ENCODE data around the gene CDC42BPA. TPM values are rescaled to one million over a fixed set of nuclear protein-coding genes. Genes with fewer than 3 reads are reported as not detected.

Gene CDC42BPA
- total RNA-seq, 1 experiment from 2014 or later, result 25.2 TPM

DNA sequence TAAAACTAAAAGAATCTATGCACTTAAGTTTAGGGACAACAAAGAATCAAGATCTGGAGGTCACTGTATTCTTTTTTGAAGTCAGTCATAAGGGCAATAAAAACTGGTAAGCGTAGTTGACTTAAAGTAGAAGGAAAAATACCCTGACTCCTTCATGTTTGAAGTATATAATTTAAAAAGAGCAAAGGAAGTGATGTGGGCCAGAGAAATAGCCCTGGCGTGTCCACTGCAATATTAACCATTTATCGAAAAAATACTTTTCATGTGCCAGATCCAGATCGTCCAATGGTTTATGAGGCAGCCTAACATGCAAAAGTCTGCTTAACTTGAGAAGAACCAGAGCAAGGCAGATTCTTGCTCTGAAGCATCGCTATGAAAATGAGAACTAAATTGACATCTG, 216.2 kb downstream of the CDC42BPA start:
- H3K9me3 Mint-ChIP-seq, result no peaks in the 10 kb centered on the region
- H3K27me3 Mint-ChIP-seq (ENCODE audit: low read depth), result no peaks in the 10 kb centered on the region
- POLR2A ChIA-PET, result no interaction called here
- no peak for TF ChIP-seq RELA (CRISPR knock-in tag; IDR thresholded peaks at IDR 0.05; ENCODE audit: borderline replicate concordance)
- ATAC-seq (no peak), DNase-seq (ENCODE audit: low spot score) (no peak)
- peaks cover 5% of the 10 kb centered on the region for H3K36me3 Mint-ChIP-seq
- no peak overlapping the region for H3K4me3 Mint-ChIP-seq
- no peaks in the 10 kb centered on the region for H3K4me1 Mint-ChIP-seq
- H3K27ac Mint-ChIP-seq, result no peak overlapping the region
- CTCF ChIA-PET, result no interaction called here

DNA sequence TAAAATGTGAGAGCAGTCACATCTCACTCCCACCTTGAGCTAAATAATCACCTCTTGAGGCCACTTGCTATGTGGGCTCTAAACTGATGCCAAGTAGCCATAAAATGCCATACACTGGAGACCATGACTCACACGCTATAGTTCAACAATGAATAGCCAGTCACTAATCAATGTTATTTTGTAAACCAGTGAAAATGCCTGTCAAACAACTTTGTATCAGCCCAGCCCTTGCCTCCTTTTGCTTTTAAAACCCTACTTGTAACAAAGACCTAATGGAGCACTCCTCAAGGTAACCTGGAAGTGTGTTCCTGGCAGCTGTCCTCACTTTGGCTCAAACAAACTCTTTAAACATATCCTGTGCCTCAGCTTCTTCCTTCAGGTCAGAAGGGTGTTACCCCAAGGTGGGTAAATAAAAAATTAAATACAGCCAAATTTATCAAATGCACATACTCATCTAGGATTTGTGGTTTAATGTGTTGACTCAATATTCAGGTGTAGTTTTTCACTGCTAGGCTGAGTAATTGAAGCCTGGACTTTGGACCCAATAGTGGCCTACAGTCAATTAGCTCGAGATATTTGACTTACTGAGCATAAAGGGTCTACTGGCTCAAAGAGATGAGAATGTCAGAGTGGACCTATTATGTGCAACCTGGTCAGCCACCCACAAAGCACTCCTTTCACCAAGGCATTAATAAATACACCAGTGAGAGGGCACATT, 223.9 kb downstream of the CDC42BPA start:
- ChIA-PET CTCF (no interaction called here), POLR2A (no interaction called here)
- ATAC-seq, result no peak

DNA sequence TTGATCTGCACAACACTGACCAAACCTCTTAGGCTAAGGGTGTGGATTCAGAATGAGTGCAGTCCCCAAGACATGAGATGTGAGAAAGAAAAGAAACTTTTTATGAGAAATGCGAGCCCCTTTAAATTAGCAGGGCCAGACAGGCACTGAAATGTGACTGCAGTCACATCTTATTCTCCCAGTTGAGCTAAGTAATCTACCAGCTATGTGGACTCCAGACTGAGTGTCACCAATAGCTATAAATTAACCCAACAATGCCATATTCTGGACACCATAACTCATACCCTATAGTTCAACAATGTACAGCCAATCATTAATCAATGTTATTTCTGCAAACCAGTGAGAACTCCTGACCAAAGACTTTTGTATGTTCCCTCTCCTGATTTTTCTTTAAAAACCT, 225.0 kb downstream of the CDC42BPA start:
- DNase-seq (ENCODE audit: low spot score), result no peak
- Mint-ChIP-seq H3K4me3 (no peak overlapping the region), H3K4me1 (peaks cover 17% of the 10 kb centered on the region), H3K27ac (no peak overlapping the region), H3K36me3 (peaks cover 9% of the 10 kb centered on the region), H3K27me3 (ENCODE audit: low read depth) (no peaks in the 10 kb centered on the region), H3K9me3 (no peaks in the 10 kb centered on the region)
- ATAC-seq, result no peak
- ChIA-PET CTCF (no interaction called here), POLR2A (no interaction called here)
- TF ChIP-seq TEAD4 (CRISPR knock-in tag; IDR thresholded peaks at IDR 0.05), result no peak
- TF ChIP-seq, protein P1, sequence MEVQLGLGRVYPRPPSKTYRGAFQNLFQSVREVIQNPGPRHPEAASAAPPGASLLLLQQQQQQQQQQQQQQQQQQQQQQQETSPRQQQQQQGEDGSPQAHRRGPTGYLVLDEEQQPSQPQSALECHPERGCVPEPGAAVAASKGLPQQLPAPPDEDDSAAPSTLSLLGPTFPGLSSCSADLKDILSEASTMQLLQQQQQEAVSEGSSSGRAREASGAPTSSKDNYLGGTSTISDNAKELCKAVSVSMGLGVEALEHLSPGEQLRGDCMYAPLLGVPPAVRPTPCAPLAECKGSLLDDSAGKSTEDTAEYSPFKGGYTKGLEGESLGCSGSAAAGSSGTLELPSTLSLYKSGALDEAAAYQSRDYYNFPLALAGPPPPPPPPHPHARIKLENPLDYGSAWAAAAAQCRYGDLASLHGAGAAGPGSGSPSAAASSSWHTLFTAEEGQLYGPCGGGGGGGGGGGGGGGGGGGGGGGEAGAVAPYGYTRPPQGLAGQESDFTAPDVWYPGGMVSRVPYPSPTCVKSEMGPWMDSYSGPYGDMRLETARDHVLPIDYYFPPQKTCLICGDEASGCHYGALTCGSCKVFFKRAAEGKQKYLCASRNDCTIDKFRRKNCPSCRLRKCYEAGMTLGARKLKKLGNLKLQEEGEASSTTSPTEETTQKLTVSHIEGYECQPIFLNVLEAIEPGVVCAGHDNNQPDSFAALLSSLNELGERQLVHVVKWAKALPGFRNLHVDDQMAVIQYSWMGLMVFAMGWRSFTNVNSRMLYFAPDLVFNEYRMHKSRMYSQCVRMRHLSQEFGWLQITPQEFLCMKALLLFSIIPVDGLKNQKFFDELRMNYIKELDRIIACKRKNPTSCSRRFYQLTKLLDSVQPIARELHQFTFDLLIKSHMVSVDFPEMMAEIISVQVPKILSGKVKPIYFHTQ (CRISPR knock-in tag; IDR thresholded peaks at IDR 0.05), result no peak
- TF ChIP-seq NR2C2 (CRISPR knock-in tag; IDR thresholded peaks at IDR 0.05), result no peak
- TF ChIP-seq ZNF671 (CRISPR knock-in tag; IDR thresholded peaks at IDR 0.05), result no peak
- no peak for TF ChIP-seq CREM (CRISPR knock-in tag; IDR thresholded peaks at IDR 0.05)
- no peak for TF ChIP-seq TP53 (CRISPR knock-in tag; IDR thresholded peaks at IDR 0.05)
- TF ChIP-seq, protein P2, sequence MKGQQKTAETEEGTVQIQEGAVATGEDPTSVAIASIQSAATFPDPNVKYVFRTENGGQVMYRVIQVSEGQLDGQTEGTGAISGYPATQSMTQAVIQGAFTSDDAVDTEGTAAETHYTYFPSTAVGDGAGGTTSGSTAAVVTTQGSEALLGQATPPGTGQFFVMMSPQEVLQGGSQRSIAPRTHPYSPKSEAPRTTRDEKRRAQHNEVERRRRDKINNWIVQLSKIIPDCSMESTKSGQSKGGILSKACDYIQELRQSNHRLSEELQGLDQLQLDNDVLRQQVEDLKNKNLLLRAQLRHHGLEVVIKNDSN (CRISPR knock-in tag; IDR thresholded peaks at IDR 0.05), result no peak
- TF ChIP-seq TCF7 (CRISPR knock-in tag; IDR thresholded peaks at IDR 0.05; ENCODE audit: low read depth), result no peak

More for the DNA sequence above, 223.9 kb downstream of the CDC42BPA start:
- Mint-ChIP-seq H3K27ac (no peak overlapping the region), H3K36me3 (peaks cover 10% of the 10 kb centered on the region), H3K9me3 (no peaks in the 10 kb centered on the region), H3K27me3 (ENCODE audit: low read depth) (no peaks in the 10 kb centered on the region), H3K4me3 (no peak overlapping the region), H3K4me1 (peaks cover 17% of the 10 kb centered on the region)
- no peak for DNase-seq (ENCODE audit: low spot score)
- TF ChIP-seq SOX15 (CRISPR knock-in tag; IDR thresholded peaks at IDR 0.05) (no peak), KAT7 (CRISPR knock-in tag; IDR thresholded peaks at IDR 0.05; ENCODE audit: borderline replicate concordance) (no peak), FOXJ3 (CRISPR knock-in tag; IDR thresholded peaks at IDR 0.05; ENCODE audit: borderline replicate concordance) (no peak), PRRX2 (CRISPR knock-in tag; IDR thresholded peaks at IDR 0.05) (no peak), ELF4 (CRISPR knock-in tag; IDR thresholded peaks at IDR 0.05; ENCODE audit: low read depth) (no peak), ZNF671 (CRISPR knock-in tag; IDR thresholded peaks at IDR 0.05) (no peak), OVOL2 (CRISPR knock-in tag; IDR thresholded peaks at IDR 0.05; ENCODE audit: borderline replicate concordance) (no peak), SP1 (CRISPR knock-in tag; conservative IDR thresholded peaks at IDR 0.05) (no peak), SMAD3 (CRISPR knock-in tag; IDR thresholded peaks at IDR 0.05; ENCODE audit: borderline replicate concordance) (no peak), JAZF1 (CRISPR knock-in tag; IDR thresholded peaks at IDR 0.05) (no peak), RORB (CRISPR knock-in tag; IDR thresholded peaks at IDR 0.05) (no peak), ZBTB21 (CRISPR knock-in tag; IDR thresholded peaks at IDR 0.05; ENCODE audit: borderline replicate concordance) (no peak), RELA (CRISPR knock-in tag; IDR thresholded peaks at IDR 0.05; ENCODE audit: borderline replicate concordance) (no peak), FOXP1 (CRISPR knock-in tag; IDR thresholded peaks at IDR 0.05; ENCODE audit: borderline replicate concordance) (no peak)
- TF ChIP-seq, protein P3, sequence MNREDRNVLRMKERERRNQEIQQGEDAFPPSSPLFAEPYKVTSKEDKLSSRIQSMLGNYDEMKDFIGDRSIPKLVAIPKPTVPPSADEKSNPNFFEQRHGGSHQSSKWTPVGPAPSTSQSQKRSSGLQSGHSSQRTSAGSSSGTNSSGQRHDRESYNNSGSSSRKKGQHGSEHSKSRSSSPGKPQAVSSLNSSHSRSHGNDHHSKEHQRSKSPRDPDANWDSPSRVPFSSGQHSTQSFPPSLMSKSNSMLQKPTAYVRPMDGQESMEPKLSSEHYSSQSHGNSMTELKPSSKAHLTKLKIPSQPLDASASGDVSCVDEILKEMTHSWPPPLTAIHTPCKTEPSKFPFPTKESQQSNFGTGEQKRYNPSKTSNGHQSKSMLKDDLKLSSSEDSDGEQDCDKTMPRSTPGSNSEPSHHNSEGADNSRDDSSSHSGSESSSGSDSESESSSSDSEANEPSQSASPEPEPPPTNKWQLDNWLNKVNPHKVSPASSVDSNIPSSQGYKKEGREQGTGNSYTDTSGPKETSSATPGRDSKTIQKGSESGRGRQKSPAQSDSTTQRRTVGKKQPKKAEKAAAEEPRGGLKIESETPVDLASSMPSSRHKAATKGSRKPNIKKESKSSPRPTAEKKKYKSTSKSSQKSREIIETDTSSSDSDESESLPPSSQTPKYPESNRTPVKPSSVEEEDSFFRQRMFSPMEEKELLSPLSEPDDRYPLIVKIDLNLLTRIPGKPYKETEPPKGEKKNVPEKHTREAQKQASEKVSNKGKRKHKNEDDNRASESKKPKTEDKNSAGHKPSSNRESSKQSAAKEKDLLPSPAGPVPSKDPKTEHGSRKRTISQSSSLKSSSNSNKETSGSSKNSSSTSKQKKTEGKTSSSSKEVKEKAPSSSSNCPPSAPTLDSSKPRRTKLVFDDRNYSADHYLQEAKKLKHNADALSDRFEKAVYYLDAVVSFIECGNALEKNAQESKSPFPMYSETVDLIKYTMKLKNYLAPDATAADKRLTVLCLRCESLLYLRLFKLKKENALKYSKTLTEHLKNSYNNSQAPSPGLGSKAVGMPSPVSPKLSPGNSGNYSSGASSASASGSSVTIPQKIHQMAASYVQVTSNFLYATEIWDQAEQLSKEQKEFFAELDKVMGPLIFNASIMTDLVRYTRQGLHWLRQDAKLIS (CRISPR knock-in tag; IDR thresholded peaks at IDR 0.05; ENCODE audit: borderline replicate concordance), result no peak
- TF ChIP-seq, protein P4, sequence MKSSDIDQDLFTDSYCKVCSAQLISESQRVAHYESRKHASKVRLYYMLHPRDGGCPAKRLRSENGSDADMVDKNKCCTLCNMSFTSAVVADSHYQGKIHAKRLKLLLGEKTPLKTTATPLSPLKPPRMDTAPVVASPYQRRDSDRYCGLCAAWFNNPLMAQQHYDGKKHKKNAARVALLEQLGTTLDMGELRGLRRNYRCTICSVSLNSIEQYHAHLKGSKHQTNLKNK (CRISPR knock-in tag; IDR thresholded peaks at IDR 0.05), result no peak
- TF ChIP-seq, protein P1 (CRISPR knock-in tag; IDR thresholded peaks at IDR 0.05), result no peak
- TF ChIP-seq, protein P5, sequence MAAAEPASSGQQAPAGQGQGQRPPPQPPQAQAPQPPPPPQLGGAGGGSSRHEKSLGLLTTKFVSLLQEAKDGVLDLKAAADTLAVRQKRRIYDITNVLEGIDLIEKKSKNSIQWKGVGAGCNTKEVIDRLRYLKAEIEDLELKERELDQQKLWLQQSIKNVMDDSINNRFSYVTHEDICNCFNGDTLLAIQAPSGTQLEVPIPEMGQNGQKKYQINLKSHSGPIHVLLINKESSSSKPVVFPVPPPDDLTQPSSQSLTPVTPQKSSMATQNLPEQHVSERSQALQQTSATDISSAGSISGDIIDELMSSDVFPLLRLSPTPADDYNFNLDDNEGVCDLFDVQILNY (CRISPR knock-in tag; IDR thresholded peaks at IDR 0.05), result no peak
